H1 (cell line): ENCODE results near the gene RILPL1. TPM values are rescaled to one million over a fixed set of nuclear protein-coding genes. Genes with fewer than 3 reads are reported as not detected.

Experiments
- CTCF ChIA-PET: fragments of 300-600 bp; sonication (Branson Sonifier 250); formaldehyde crosslinking; loops from one replicate; lab custom pipeline; 2021; ENCODE audit not compliant: partially characterized antibody; lab: Charles Lee
- POLR2A ChIA-PET: fragments of 300-600 bp; sonication (Branson Sonifier 250); formaldehyde crosslinking; loops from one replicate; lab custom pipeline; 2021; ENCODE audit warnings: inconsistent platforms; ENCODE audit not compliant: partially characterized antibody; lab: Charles Lee
- DNase-seq, 2 experiments: peaks; one replicate each; pipeline versions ENCODE4 v3.0.0 to v3.0.0-alpha.2; 2010 to 2022; ENCODE audit warnings: low spot score in 2 of 2, low read depth in 1 of 2, mixed read lengths in 1 of 2
- FAIRE-seq: peaks from 2 replicates; lab custom pipeline; 2011; peaks lifted over from hg19 to GRCh38; lab: Jason Lieb, UNC
- H2AFZ ChIP-seq: 2 replicates; pipeline ENCODE4 v1.8.1; 2012; ENCODE audit warnings: low read length, inconsistent platforms
- H2AK5ac ChIP-seq: 2 replicates; pipeline ENCODE4 v1.6.1; 2013; ENCODE audit warnings: low read depth, low read length
- H2BK120ac ChIP-seq: replicated peaks from 2 replicates; pipeline ENCODE3; 2013; ENCODE audit warnings: low read depth, low read length, inconsistent platforms
- H2BK12ac ChIP-seq: 2 replicates; pipeline ENCODE4 v1.6.1; 2013; ENCODE audit warnings: low read depth, low read length
- H2BK15ac ChIP-seq: 2 replicates; pipeline ENCODE4 v1.6.1; 2013; ENCODE audit warnings: low read length
- H2BK20ac ChIP-seq: 2 replicates; pipeline ENCODE4 v1.6.1; 2013; ENCODE audit warnings: low read length
- H2BK5ac ChIP-seq: 2 replicates; pipeline ENCODE4 v1.6.1; 2013; ENCODE audit warnings: low read depth, low read length
- H3K14ac ChIP-seq: 2 replicates; pipeline ENCODE4 v1.6.1; 2013; ENCODE audit warnings: inconsistent platforms; ENCODE audit not compliant: insufficient read length
- H3K18ac ChIP-seq: 2 replicates; pipeline ENCODE4 v1.6.1; 2013; ENCODE audit warnings: low read length; ENCODE audit errors: extremely low read depth
- H3K23ac ChIP-seq: 2 replicates; pipeline ENCODE4 v1.6.1; 2013; ENCODE audit warnings: inconsistent platforms; ENCODE audit not compliant: insufficient read length
- H3K23me2 ChIP-seq: 2 replicates; pipeline ENCODE4 v1.6.1; 2013; ENCODE audit warnings: low read depth, low read length
- H3K27ac ChIP-seq: 2 replicates; pipeline ENCODE4 v1.6.1; 2011; ENCODE audit warnings: low read depth, low read length, inconsistent platforms
- H3K27me3 ChIP-seq, 4 experiments: replicated peaks in 1 of 4; 1 replicate in 1 of 4; 2 replicates in 3 of 4; pipeline versions ENCODE4 v1.6.1 to v1.8.1; 2011 to 2013; ENCODE audit warnings: low read length in 3 of 4, mild to moderate bottlenecking in 3 of 4, inconsistent platforms in 2 of 4, mixed read lengths in 2 of 4, moderate library complexity in 1 of 4; ENCODE audit not compliant: control insufficient read depth in 3 of 4, insufficient read depth in 3 of 4; ENCODE audit errors: extremely low read depth in 1 of 4
- H3K36me3 ChIP-seq, 4 experiments: 2 replicates each; pipeline versions ENCODE4 v1.6.1 to v1.8.1; 2011 to 2013; ENCODE audit warnings: mild to moderate bottlenecking in 4 of 4, low read length in 3 of 4, moderate library complexity in 2 of 4, control low read depth in 1 of 4, inconsistent platforms in 1 of 4; ENCODE audit not compliant: insufficient read depth in 4 of 4, control insufficient read depth in 2 of 4
- H3K4ac ChIP-seq: replicated peaks from 2 replicates; pipeline ENCODE3; 2013; ENCODE audit warnings: low read length, low read depth, mixed read lengths, inconsistent platforms; ENCODE audit not compliant: insufficient read length
- H3K4me1 ChIP-seq, 4 experiments: replicated peaks in 1 of 4; 1 replicate in 1 of 4; 2 replicates in 3 of 4; pipeline versions ENCODE4 v1.6.1 to v1.8.1; 2011 to 2013; ENCODE audit warnings: low read length in 3 of 4, inconsistent platforms in 2 of 4, mixed read lengths in 1 of 4; ENCODE audit not compliant: insufficient read depth in 4 of 4, control insufficient read depth in 3 of 4
- H3K4me2 ChIP-seq, 2 experiments: 2 replicates each; pipeline versions ENCODE4 v1.6.1 to v1.8.1; 2011 to 2013; ENCODE audit warnings: low read depth in 2 of 2, low read length in 2 of 2, control low read depth in 1 of 2, inconsistent platforms in 1 of 2, mild to moderate bottlenecking in 1 of 2; ENCODE audit not compliant: insufficient read depth in 1 of 2
- H3K4me3 ChIP-seq, 4 experiments: fragments of 200-600, 300-600 bp in 1 of 4; sonication (generic), shearing (Covaris generic), sonication (Bioruptor Twin) in 1 of 4; 2 replicates each; pipeline versions ENCODE4 v1.5.1 to v1.8.1; 2011 to 2016; ENCODE audit warnings: low read length in 4 of 4, low read depth in 3 of 4, control low read depth in 2 of 4, inconsistent platforms in 2 of 4, mild to moderate bottlenecking in 2 of 4, mixed read lengths in 1 of 4, moderate library complexity in 1 of 4; ENCODE audit not compliant: insufficient read depth in 2 of 4; ENCODE audit errors: extremely low read depth in 1 of 4
- H3K56ac ChIP-seq: replicated peaks from 2 replicates; pipeline ENCODE3; 2013; ENCODE audit warnings: low read depth, mild to moderate bottlenecking, mixed read lengths, low read length, inconsistent platforms; ENCODE audit not compliant: insufficient read length
- H3K79me1 ChIP-seq: 2 replicates; pipeline ENCODE4 v1.6.1; 2013; ENCODE audit warnings: low read depth, low read length, control low read depth
- H3K79me2 ChIP-seq, 2 experiments: 2 replicates each; pipeline versions ENCODE4 v1.6.1 to v1.8.1; 2012 to 2013; ENCODE audit warnings: low read length in 2 of 2, mild to moderate bottlenecking in 2 of 2, inconsistent platforms in 1 of 2; ENCODE audit not compliant: insufficient read depth in 2 of 2, control insufficient read depth in 1 of 2
- H3K9ac ChIP-seq, 4 experiments: replicated peaks in 1 of 4; 1 replicate in 1 of 4; 2 replicates in 3 of 4; pipeline versions ENCODE4 v1.6.1 to v1.8.1; 2011 to 2013; ENCODE audit warnings: low read depth in 3 of 4, low read length in 3 of 4, control low read depth in 2 of 4, mild to moderate bottlenecking in 2 of 4, moderate library complexity in 2 of 4, inconsistent platforms in 1 of 4; ENCODE audit errors: extremely low read depth in 1 of 4
- H3K9me3 ChIP-seq, 2 experiments: 2 replicates each; pipeline versions ENCODE4 v1.6.1 to v1.8.1; 2012 to 2013; ENCODE audit warnings: mild to moderate bottlenecking in 2 of 2, moderate library complexity in 2 of 2, control low read depth in 1 of 2, inconsistent platforms in 1 of 2, low read depth in 1 of 2, low read length in 1 of 2, mixed read lengths in 1 of 2; ENCODE audit not compliant: insufficient read depth in 2 of 2
- H4K20me1 ChIP-seq, 2 experiments: replicated peaks in 1 of 2; 2 replicates each; pipeline versions ENCODE3 to v1.8.1; 2011 to 2013; ENCODE audit warnings: inconsistent platforms in 2 of 2, low read length in 2 of 2, mild to moderate bottlenecking in 1 of 2; ENCODE audit not compliant: insufficient read depth in 2 of 2, control insufficient read depth in 1 of 2
- H4K5ac ChIP-seq: 2 replicates; pipeline ENCODE4 v1.6.1; 2013; ENCODE audit warnings: low read length, low read depth, mixed read lengths, inconsistent platforms; ENCODE audit not compliant: insufficient read length
- H4K8ac ChIP-seq: 2 replicates; pipeline ENCODE4 v1.8.0; 2013; ENCODE audit warnings: mild to moderate bottlenecking, moderate library complexity, low read length, inconsistent platforms; ENCODE audit not compliant: insufficient read depth; ENCODE audit errors: extremely low read depth
- H4K91ac ChIP-seq: replicated peaks from 2 replicates; pipeline ENCODE3; 2013; ENCODE audit warnings: low read length, mixed read lengths, inconsistent platforms; ENCODE audit not compliant: insufficient read length
- BACH1 ChIP-seq: IDR thresholded peaks from 2 replicates; pipeline ENCODE4 v1.6.1; 2012; ENCODE audit warnings: low read length, improper control_type of control experiment
- BRCA1 ChIP-seq: IDR thresholded peaks from 2 replicates; pipeline ENCODE4 v1.6.1; 2012; ENCODE audit warnings: low read depth, low read length, improper control_type of control experiment
- HDAC2 ChIP-seq, 2 experiments: fragments of 300-600 bp in 1 of 2; sonication (generic) in 1 of 2; IDR thresholded peaks; 2 replicates each; pipeline ENCODE4 v1.6.1; 2011 to 2012; ENCODE audit warnings: low read depth in 2 of 2, low read length in 2 of 2, mild to moderate bottlenecking in 2 of 2, moderate library complexity in 2 of 2, borderline replicate concordance in 1 of 2, inconsistent platforms in 1 of 2
- RBBP5 ChIP-seq: IDR thresholded peaks from 2 replicates; pipeline ENCODE4 v1.7.1; 2012; ENCODE audit warnings: low read depth, mild to moderate bottlenecking, inconsistent platforms, low read length, moderate library complexity, borderline replicate concordance
- RXRA ChIP-seq: IDR thresholded peaks from 2 replicates; pipeline ENCODE4 v1.6.1; 2011; ENCODE audit warnings: low read depth, mild to moderate bottlenecking, low read length, moderate library complexity; ENCODE audit not compliant: insufficient read depth
- SAP30 ChIP-seq: fragments of 300-600 bp; sonication (generic); IDR thresholded peaks from 2 replicates; pipeline ENCODE4 v1.7.1; 2012; ENCODE audit warnings: low read length, moderate library complexity, mild to moderate bottlenecking, inconsistent platforms; ENCODE audit not compliant: insufficient read depth, insufficient replicate concordance
- SIRT6 ChIP-seq: IDR thresholded peaks from one replicate; pipeline ENCODE4 v1.7.1; 2012; ENCODE audit warnings: low read length, inconsistent platforms
- SIX5 ChIP-seq: IDR thresholded peaks from 2 replicates; pipeline ENCODE4 v1.6.1; 2011; ENCODE audit warnings: mild to moderate bottlenecking, low read depth, low read length
- WGBS, 2 experiments: shearing (Covaris generic) in 1 of 2; methylation state at CpG; one replicate each; pipeline versions ENCODE4 v1.1.6 to v1.1.7; 2013 to 2015; ENCODE audit warnings: low lambda C conversion rate in 2 of 2, mixed read lengths in 2 of 2, inconsistent platforms in 1 of 2, low coverage in 1 of 2, missing lambda C conversion rate in 1 of 2; ENCODE audit not compliant: insufficient replicate concordance in 2 of 2, insufficient coverage in 1 of 2, insufficient read length in 1 of 2; ENCODE audit errors: extremely low coverage in 1 of 2, missing lambda C conversion rate in 1 of 2; 5-methylcytosine and 5-hydroxymethylcytosine counted together
- polyA plus RNA-seq, 7 experiments: library from polyadenylated mRNA; depleted of rRNA in 3 of 7; stranded (reverse) in 5 of 7; unstranded in 2 of 7; fragments of >200 nt in 5 of 7; fragments of 200-250 nt in 2 of 7; gene quantifications; 1 replicate in 5 of 7; 2 replicates in 1 of 7; 4 replicates in 1 of 7; pipeline versions ENCODE4 v1.2.1 to v1.2.3, GENCODE V29; 2011 to 2013; ENCODE audit warnings: missing spikeins in 2 of 7, mixed read lengths in 2 of 7
- total RNA-seq: library from RNA; stranded (reverse); fragmentation: NEBNext Ultra II Directional; extraction: Animal tissue kit (Norgen Biotek cat#: 25700); gene quantifications from 2 replicates; pipeline ENCODE4 v1.2.1, GENCODE V29; 2021

The RILPL1 gene
- total and polyA plus RNA-seq, 2 of the 8 experiments (the other 6 are each of a cell fraction or from before 2014, with no cell fraction given) = 6.7 to 9.4 TPM

GRCh38 chr12:123478069-123478468 is 55.5 kb downstream of the RILPL1 start:
- Histone ChIP-seq H3K4ac (no peak overlapping the region), H3K36me3 (peaks cover 0 to 4% (median 0%) of the 10 kb centered on the region in 4 experiments; a peak in 1 of 8 replicates), H3K23ac (no peak overlapping the region), H4K91ac (no peak overlapping the region), H3K27ac (no peak overlapping the region), H3K18ac (no peak overlapping the region), H2AK5ac (no peak overlapping the region), H2BK20ac (no peak overlapping the region), H3K9me3 (no peaks in the 10 kb centered on the region), H4K20me1 (peaks cover 0 to 3% of the 10 kb centered on the region in 2 experiments), H3K4me1 (no peaks in the 10 kb centered on the region), H4K8ac (no peak overlapping the region), H3K79me2 (no peaks in the 10 kb centered on the region), H2BK15ac (no peak overlapping the region), H4K5ac (no peak overlapping the region), H3K27me3 (no peaks in the 10 kb centered on the region), H3K56ac (no peak overlapping the region), H3K14ac (no peak overlapping the region), H2AFZ (no peak overlapping the region), H3K4me2 (no peak overlapping the region), H3K9ac (no peak overlapping the region), H3K4me3 (no peak overlapping the region), H2BK5ac (no peak overlapping the region), H2BK12ac (no peak overlapping the region), H2BK120ac (no peak overlapping the region), H3K23me2 (no peaks in the 10 kb centered on the region), H3K79me1 (no peaks in the 10 kb centered on the region)
- CTCF ChIA-PET = no interaction called here
- WGBS, 2 experiments = 92% methylated on average over 10 of the region's 11 CpGs; no CpG with 5 or more reads in 1 of the 2 experiments
- TF ChIP-seq BACH1 = no peak
- TF ChIP-seq HDAC2 (IDR thresholded peaks at IDR 0.05; ENCODE audit: borderline replicate concordance in 1 of 2, low read depth in 2 of 2, low read length in 2 of 2) = no peak
- no peak for TF ChIP-seq SAP30
- no peak for TF ChIP-seq RXRA
- TF ChIP-seq BRCA1 = no peak
- no peak for TF ChIP-seq RBBP5
- TF ChIP-seq SIRT6 = no peak
- no peak for TF ChIP-seq SIX5
- POLR2A ChIA-PET = interaction anchor here (1.6 kb wide), 1 partner anchor 106 kb away, joined by 7 read pairs; no protein-coding TSS in a partner anchor
- no peak for DNase-seq
- FAIRE-seq = no peak
